ENCODE results near the gene PPP1R14D. TPM values are rescaled to one million over a fixed set of nuclear protein-coding genes. Genes with fewer than 3 reads are reported as not detected.

Gene PPP1R14D
- total RNA-seq, 2 experiments from 2014 or later: not detected

DNA sequence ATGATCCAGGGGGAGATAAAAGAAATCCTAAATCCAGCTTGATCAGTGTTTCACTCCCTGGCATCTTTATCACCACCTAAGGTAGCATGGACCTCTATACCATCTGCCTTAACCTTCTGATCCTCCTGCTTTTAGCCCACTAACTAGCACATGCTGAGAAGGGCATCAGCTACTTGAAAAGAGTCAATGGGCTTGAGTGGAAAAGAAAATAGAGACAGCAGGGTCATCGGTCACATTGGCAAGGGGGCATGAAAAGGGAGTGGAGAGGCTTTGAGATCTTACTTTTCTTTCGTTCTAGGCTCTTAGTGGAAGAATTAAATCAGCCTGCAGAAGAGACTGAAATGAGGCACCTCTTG is 21.9 kb downstream of the PPP1R14D start:
- peaks cover 19% of the 10 kb centered on the region for H3K36me3 ChIP-seq (ENCODE audit: insufficient read depth, low read length)
- ChIA-PET POLR2A (interaction anchor here (0.6 to 2.6 kb wide), 8 partner anchors 16 to 310 kb away, joined by 3 to 13 read pairs (median 4); partner anchors contain the start of genes C15orf62, CCDC32, INO80 and RAD51), CTCF (interaction anchor here (1.0 to 2.0 kb wide), 3 partner anchors 51 to 88 kb away, joined by 3 to 8 read pairs (median 5); partner anchors contain the start of gene VPS18)

DNA sequence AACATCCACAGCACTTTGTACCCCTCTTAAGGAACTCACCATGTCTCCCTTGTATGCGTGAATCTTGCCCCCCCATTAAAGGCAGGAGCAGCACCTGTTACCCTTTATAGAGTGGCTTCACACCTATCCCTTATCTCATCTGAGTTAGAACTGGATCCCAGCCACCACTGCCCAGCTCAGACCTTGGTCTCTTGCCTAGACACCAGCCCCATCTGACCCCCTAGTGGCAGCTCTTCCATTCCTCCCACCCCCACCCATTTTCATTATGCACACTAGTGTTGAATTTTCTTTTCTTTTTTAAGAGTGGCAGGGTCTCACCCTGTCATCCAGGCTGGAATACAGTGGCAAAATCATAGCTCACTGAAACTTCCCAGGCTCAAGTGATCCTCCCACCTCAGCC is 24.8 kb downstream of the PPP1R14D start:
- H3K4me1 Mint-ChIP-seq (ENCODE audit: low read depth): peaks cover 33% of the 10 kb centered on the region
- H3K27me3 ChIP-seq (ENCODE audit: control insufficient read depth in 1 of 2, insufficient read depth in 2 of 2, low read length in 2 of 2): no peaks in the 10 kb centered on the region
- ATAC-seq (ENCODE audit: poor library complexity) (no peak), DNase-seq (no peak)
- intact Hi-C loops (cut with DNase I, micrococcal nuclease): no loop called here
- H3K4me3 Mint-ChIP-seq: no peak overlapping the region
- no peak overlapping the region for H3K4me3 ChIP-seq (ENCODE audit: low read length)
- H3K36me3 Mint-ChIP-seq (ENCODE audit: low read depth): peaks cover 38% of the 10 kb centered on the region
- TF ChIP-seq, protein P1, sequence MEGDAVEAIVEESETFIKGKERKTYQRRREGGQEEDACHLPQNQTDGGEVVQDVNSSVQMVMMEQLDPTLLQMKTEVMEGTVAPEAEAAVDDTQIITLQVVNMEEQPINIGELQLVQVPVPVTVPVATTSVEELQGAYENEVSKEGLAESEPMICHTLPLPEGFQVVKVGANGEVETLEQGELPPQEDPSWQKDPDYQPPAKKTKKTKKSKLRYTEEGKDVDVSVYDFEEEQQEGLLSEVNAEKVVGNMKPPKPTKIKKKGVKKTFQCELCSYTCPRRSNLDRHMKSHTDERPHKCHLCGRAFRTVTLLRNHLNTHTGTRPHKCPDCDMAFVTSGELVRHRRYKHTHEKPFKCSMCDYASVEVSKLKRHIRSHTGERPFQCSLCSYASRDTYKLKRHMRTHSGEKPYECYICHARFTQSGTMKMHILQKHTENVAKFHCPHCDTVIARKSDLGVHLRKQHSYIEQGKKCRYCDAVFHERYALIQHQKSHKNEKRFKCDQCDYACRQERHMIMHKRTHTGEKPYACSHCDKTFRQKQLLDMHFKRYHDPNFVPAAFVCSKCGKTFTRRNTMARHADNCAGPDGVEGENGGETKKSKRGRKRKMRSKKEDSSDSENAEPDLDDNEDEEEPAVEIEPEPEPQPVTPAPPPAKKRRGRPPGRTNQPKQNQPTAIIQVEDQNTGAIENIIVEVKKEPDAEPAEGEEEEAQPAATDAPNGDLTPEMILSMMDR (IDR thresholded peaks at IDR 0.05): no peak
- no peaks in the 10 kb centered on the region for H3K27me3 Mint-ChIP-seq
- H3K27ac Mint-ChIP-seq: no peak overlapping the region
- H3K9me3 Mint-ChIP-seq: no peaks in the 10 kb centered on the region
- ChIA-PET CTCF (interaction anchor here (0.6 to 1.6 kb wide), 3 partner anchors 21 to 79 kb away, joined by 3 read pairs; no protein-coding TSS in a partner anchor), POLR2A (no interaction called here)
- H3K36me3 ChIP-seq (ENCODE audit: insufficient read depth, low read length): peaks cover 11% of the 10 kb centered on the region
- no peak overlapping the region for H3K27ac ChIP-seq (ENCODE audit: low read depth in 1 of 2, low read length in 2 of 2)
- peaks cover 26% of the 10 kb centered on the region for H3K4me1 ChIP-seq (ENCODE audit: insufficient read depth, low read length)
- no peaks in the 10 kb centered on the region for H3K9me3 ChIP-seq (ENCODE audit: control insufficient read depth in 1 of 2, insufficient read depth in 1 of 2, low read length in 2 of 2)

More for the DNA sequence above, 21.9 kb downstream of the PPP1R14D start:
- intact Hi-C loops (cut with DNase I, micrococcal nuclease): loop anchor here (1.0 to 5.0 kb wide), 5 partner anchors 51 to 736 kb away; partner anchors contain the start of genes RMDN3 (in 2 of the 2), RAD51 (in 1 of the 2), RPAP1 (in 1 of the 2) and VPS18 (in 1 of the 2)
- Mint-ChIP-seq H3K4me3 (peak overlapping the region; percentile 96), H3K9me3 (no peaks in the 10 kb centered on the region), H3K27ac (peak overlapping the region; percentile 91), H3K27me3 (no peaks in the 10 kb centered on the region), H3K4me1 (ENCODE audit: low read depth) (peaks cover 26% of the 10 kb centered on the region), H3K36me3 (ENCODE audit: low read depth) (peaks cover 28% of the 10 kb centered on the region)
- Histone ChIP-seq H3K4me1 (ENCODE audit: insufficient read depth, low read length) (peaks cover 30% of the 10 kb centered on the region), H3K9me3 (ENCODE audit: control insufficient read depth in 1 of 2, insufficient read depth in 1 of 2, low read length in 2 of 2) (no peaks in the 10 kb centered on the region), H3K4me3 (ENCODE audit: low read length) (peak overlapping the region; percentile 80), H3K27me3 (ENCODE audit: control insufficient read depth in 1 of 2, insufficient read depth in 2 of 2, low read length in 2 of 2) (no peaks in the 10 kb centered on the region), H3K27ac (ENCODE audit: low read depth in 1 of 2, low read length in 2 of 2) (peak overlapping the region; percentile 90 to 93)
- DNase-seq (no peak), ATAC-seq (ENCODE audit: poor library complexity) (no peak)
- TF ChIP-seq, protein P1 (IDR thresholded peaks at IDR 0.05): no peak

DNA sequence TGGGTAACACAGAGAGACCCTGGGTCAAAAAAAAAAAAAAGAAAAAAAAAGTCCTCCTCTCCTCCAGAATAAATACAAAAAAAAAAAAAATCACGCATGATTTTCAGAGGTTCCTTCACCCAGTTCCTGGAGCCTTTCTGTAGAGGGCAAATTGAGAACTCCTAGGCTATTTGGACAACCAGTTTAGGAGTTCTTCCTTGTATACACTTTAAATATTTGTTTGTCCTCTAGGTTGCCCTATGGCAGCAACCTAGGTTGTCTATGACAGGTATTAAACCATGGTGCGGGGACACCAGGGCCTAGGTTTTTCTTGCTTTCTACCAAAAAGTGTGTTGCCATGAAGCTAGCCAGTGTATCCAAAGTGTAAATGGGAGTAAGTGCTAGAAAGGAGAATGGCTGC is 25.4 kb downstream of the PPP1R14D start:
- TF ChIP-seq, protein P1 (IDR thresholded peaks at IDR 0.05): no peak
- intact Hi-C loops (cut with DNase I, micrococcal nuclease): no loop called here
- Histone ChIP-seq H3K27me3 (ENCODE audit: control insufficient read depth in 1 of 2, insufficient read depth in 2 of 2, low read length in 2 of 2) (no peaks in the 10 kb centered on the region), H3K27ac (ENCODE audit: low read depth in 1 of 2, low read length in 2 of 2) (no peak overlapping the region), H3K36me3 (ENCODE audit: insufficient read depth, low read length) (peaks cover 11% of the 10 kb centered on the region), H3K4me1 (ENCODE audit: insufficient read depth, low read length) (peaks cover 20% of the 10 kb centered on the region), H3K9me3 (ENCODE audit: control insufficient read depth in 1 of 2, insufficient read depth in 1 of 2, low read length in 2 of 2) (no peaks in the 10 kb centered on the region), H3K4me3 (ENCODE audit: low read length) (no peak overlapping the region)
- Mint-ChIP-seq H3K4me1 (ENCODE audit: low read depth) (peaks cover 32% of the 10 kb centered on the region), H3K36me3 (ENCODE audit: low read depth) (peaks cover 44% of the 10 kb centered on the region), H3K4me3 (no peak overlapping the region), H3K9me3 (no peaks in the 10 kb centered on the region), H3K27ac (no peak overlapping the region), H3K27me3 (no peaks in the 10 kb centered on the region)
- ATAC-seq (ENCODE audit: poor library complexity) (no peak), DNase-seq (no peak)
- ChIA-PET CTCF (interaction anchor here (1.6 kb wide), 1 partner anchor 20 kb away, joined by 3 read pairs; no protein-coding TSS in a partner anchor), POLR2A (no interaction called here)

Measured in CD4-positive, alpha-beta T cell (primary cell).